HG03139 (cell line): ENCODE data around the gene MARS1.
"Not testable (repeated sequence)": the region's sequence is repeated elsewhere in the genome, so short reads cannot be mapped to it uniquely, and the experiment has no call there.

Source experiments
- ATAC-seq: cut with Tn5 transposase; IDR thresholded peaks from one replicate; pipeline ENCODE4 v1.9.1; 2021; ENCODE audit not compliant: unreplicated experiment

The MARS1 gene

DNA sequence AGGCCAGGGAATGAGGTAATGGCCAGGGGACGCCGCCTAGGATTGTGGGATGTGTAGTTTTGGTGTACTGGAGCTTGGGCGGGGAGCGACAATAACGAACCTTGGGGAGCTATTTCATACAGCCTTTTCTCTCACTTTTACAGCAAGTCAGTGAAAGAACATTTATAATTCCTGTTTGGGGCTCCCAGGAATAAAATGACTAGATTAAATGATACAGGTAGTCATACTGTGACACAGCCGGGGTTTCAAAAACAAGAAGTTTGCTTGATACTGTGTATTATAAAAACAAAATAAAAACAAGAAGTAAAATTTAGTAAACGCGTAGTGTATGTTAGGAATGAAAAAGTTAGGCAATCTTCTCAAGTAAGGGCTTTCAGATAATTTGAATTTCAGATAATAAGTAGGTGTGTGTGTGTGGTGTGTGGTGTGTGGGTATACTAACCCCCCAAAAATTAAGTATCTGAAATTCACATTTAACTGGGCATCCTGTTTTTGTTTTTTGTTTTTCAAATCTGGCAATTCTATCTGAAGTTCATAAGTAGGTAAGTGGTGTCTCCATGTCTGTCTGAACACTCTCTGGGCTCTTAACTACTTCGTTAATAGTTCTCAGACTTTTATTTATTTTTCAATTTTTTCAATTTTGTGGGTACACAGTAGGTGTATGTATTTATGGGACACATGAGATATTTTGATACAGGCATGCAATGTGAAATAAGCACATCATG, 59.6 kb downstream of the MARS1 start:
- ATAC-seq = no peak

DNA sequence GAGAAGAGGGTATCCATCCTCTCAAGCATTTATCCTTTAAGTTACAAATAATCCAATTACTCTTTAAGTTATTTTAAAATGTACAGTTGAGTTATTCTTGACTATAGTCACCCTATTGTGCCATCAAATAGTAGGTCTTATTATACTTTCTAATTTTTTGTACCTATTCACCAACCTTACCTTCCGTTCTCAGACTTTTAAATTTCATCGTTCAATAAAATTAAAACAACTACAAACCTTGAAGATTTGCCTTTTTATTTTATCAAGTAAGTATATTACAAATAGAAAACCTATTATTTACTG, 60.1 kb downstream of the MARS1 start:
- ATAC-seq = no peak

DNA sequence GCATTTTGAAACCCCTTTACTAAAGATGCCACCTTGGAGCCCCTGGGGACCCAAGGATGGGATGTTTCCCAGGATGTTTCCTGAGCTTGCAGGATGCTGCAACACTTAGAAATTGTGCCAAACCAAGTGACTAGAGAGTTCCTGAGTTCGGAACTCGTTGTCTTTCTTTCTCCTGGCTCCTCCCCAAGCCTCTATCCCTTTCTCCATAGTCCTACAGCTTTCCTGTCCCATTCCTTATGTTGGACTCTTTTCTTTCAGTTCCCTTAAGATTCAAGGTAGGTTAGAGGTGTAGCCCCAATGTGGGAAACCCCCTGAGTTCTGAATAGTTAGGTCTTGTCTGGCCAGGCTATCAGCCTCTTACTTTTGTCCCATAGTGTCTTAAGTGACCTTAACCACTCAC, 60.6 kb downstream of the MARS1 start:
- ATAC-seq = no peak

DNA sequence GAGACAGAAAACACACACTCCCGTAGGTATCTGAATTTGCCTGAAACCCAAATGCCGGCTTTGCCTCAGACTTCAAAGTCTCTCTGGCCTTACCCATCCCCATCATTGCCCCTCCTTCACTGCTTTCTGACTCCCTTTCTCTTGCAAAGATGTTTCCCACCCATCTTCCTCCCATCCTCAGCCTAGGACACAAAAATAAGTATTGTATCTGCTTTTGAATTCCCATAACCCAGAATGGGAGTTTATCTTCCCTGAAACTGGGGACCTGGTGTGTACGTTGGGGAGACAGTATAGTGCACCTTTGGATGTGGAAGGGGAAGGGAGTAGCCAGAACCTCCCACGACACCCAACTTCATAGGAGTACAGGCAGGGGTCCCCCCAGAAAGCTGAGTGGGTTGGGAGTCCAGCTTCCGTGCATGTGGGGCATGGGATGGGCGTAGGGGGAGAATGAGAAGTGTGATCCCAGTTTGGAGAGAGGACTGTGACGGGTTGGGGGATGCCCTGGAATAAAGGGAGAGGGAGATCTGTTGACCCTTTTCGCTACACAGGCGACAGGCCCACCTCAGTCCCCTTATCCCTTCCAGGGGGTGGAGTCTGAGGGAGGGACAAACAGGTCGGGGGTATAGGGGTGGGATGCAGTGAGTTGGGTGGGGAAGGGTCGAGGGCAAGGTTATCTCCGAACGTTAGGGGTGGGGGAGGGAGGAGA, 61.5 kb downstream of the MARS1 start:
- ATAC-seq = no peak

GRCh38 chr12:57549909-57550640, 62.2 kb downstream of the MARS1 start, which contains the start of gene KIF5A:
Gene KIF5A (plus strand): TSS chr12:57550044. CDS start chr12:57550272, 228 bp downstream.
- ATAC-seq = no peak

- no peak for ATAC-seq
These were observed 63.0 kb downstream of the MARS1 start for GRCh38 chr12:57550641-57551549.

DNA sequence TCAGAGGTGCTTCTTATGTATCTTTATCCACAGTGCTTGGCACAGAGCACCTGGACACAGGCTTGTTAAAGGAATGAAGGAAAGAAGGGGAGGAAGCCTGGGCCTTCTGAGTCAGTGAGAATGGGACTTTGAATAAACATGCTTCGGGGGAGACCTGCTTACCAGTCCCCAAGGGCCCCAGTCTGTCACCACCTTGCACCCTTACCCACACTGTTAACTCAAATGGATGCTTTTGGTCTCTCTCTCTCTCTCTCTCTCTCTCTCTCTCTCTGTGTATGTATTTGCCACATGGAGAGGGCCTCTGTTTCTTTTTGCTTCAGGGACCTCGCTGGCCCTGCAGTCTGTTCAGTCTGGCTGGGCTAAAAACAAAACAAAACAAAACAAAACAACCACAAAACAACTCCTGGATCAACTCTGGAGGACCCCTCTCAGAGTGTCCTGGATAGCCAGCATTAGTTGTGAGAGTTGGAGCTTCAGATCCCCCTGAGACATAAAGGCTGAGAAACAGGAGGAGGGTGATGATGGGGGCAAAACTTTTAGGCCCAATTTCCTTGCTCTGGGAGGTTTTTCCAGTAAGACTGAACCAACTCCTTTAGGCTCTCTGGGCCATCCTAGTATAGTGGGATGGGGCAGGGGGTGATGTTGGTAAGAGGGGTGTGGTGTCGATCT, 63.9 kb downstream of the MARS1 start:
- no peak for ATAC-seq

GRCh38 chr12:57552306-57552651, 64.4 kb downstream of the MARS1 start:
- ATAC-seq = no peak

GRCh38 chr12:57552835-57553313, 65.0 kb downstream of the MARS1 start:
- ATAC-seq = no peak

- ATAC-seq = no peak
These were observed 65.7 kb downstream of the MARS1 start for GRCh38 chr12:57553343-57554202.

DNA sequence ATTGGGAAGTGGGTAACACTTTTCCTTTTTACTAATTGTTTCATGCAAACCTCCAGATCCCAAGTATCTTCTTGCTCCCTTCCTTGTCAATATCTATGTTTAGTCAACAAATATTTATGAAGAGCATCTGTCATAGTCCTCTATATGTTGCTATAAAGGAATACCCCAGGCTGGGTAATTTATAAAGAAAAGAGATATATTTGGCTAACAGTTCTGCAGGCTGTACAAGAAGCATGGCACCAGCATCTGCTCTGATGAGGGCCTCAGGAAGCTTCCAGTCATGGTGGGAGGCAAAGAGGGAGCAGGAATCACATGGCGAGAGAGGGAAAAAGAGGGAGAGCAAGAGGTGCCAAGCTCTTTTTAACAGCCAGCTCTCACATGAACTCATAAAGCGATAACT, 66.6 kb downstream of the MARS1 start:
- no peak for ATAC-seq

DNA sequence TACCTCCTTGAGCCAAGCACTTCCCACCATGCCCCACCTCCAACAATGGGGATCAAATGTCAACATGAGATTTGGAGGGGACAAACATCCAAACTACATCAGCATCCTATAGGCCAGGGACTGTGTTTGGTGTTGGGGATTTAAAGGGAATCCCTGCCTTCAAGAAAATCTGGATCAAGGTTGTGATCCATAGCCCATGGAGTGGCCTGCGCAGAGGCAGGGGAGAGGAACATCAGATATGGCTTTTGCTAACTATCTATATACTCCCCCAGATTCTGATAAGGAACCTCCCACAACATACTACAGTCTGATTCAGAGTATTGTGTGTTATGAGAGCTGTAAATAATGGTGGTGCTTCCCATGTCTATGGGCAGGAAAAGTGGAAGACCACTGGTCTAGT, 67.0 kb downstream of the MARS1 start:
- ATAC-seq = no peak

- no peak for ATAC-seq
These were observed 71.0 kb downstream of the MARS1 start for GRCh38 chr12:57558864-57559263.

DNA sequence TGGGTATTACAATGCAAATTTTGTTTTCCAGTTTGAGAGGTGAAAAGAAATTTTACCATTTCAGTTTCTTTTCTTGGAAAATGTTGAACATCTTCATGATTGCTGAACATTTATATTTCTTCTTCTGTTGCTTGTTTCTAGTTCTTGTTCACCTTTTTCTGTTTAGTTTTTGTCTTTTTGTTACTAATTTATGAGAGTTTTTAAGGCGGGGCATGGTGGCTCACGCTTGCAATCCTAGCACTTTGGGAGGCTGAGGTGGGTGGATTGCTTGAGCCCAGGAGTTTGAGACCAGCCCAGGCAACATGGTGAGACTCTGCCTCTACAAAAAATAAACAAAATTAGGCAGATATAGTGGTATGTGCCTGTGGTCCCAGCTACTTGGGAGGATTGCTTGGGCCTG, 72.6 kb downstream of the MARS1 start:
- ATAC-seq = no peak

- not testable (repeated sequence) for ATAC-seq
These were observed 73.2 kb downstream of the MARS1 start for GRCh38 chr12:57561117-57561516.

- no peak for ATAC-seq
These were observed 75.5 kb downstream of the MARS1 start for GRCh38 chr12:57563358-57563757.

DNA sequence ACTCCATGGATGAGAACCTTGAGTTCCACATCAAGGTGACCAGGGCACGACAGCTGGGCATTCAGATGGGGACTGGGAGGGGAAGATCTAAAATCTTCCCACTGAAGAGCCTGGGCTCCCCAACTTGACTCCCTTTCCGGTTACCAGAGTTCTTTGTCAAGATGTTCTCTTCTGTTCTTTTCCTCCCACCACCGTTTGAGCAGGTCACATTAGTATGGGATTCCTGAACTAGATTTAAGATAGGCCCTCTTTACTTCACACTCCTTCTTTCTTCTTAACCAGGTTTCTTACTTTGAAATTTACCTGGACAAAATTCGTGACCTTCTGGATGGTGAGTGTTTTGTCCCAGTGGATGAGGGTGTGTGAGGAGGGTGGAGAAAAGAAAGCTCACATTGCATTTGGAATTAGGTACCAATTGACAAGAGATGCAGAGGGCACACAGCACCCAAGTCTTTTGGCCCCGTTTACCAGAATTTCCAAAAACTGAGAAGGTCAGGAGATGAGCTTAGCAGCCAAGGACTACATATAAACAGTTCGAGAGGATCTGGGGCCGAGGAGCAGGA, 76.4 kb downstream of the MARS1 start:
- no peak for ATAC-seq
